ENCODE measurements around the gene SFXN3. TPM values are rescaled to one million over a fixed set of nuclear protein-coding genes. Genes with fewer than 3 reads are reported as not detected.
A peak's percentile ranks its signal among the peaks of the same experiment; 100 is the strongest.

SFXN3 gene
- total and polyA plus RNA-seq, 2 of the 13 experiments (the other 11 are each of a cell fraction or from before 2014, with no cell fraction given): 16.8 to 71.5 TPM

DNA sequence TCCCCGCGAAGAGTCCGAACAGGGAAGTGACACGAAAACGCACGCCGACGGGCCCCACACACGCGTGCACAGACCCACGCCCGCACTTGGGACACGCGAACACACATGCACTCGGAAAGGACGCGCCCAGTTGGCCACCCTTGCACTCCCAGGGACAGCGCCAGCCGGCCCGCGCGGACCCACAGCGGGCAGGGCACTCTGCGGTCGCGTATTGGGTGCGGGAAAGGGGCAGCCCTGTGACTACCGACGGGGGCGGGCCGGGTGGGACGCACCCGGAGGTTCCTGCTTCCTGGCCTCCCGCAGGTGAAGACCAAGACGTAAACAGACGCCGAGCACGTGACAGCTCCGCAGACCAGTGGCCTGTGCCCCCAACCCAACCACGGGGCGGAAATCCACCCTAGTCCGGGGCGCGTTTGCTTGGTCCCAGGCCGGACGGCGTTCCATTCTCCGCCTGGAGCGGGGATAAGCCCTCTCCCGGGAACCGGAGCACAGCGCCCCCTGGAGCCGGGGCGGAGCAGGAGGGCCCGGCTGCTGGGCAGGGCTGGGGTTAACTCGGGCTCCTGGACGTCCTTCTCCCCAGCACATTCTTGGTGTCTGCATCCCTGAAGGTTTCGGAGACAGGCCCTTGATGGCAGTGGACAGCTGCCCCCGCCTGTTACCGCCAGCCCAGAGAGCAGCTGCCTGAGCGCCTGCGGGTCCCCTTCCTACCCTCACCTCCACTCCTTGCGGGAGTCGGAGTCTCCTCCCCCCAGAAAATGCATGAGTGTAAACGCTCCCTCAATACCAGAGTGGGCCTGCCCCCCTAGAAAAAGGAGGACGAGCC lies 33.5 kb upstream of the SFXN3 start (continued):
- TF ChIP-seq NONO (IDR thresholded peaks at IDR 0.05) (no peak), NONO (CRISPR knock-in tag; conservative IDR thresholded peaks at IDR 0.05) (peak; percentile 76), ZNF34 (CRISPR knock-in tag; IDR thresholded peaks at IDR 0.05; ENCODE audit: borderline replicate concordance) (peak; percentile 76; the same call in 1 of the 2 replicates), STAG1 (CRISPR knock-in tag; IDR thresholded peaks at IDR 0.05) (peak; percentile 21; the same call in 1 of the 2 replicates), ZFP1 (CRISPR knock-in tag; IDR thresholded peaks at IDR 0.05) (no peak), SALL2 (CRISPR knock-in tag; IDR thresholded peaks at IDR 0.05) (no peak), ZNF446 (CRISPR knock-in tag; IDR thresholded peaks at IDR 0.05) (no peak), BHLHE40 (IDR thresholded peaks at IDR 0.05; ENCODE audit: low read length) (no peak), RBM39 (IDR thresholded peaks at IDR 0.05; ENCODE audit: low read depth, low read length, poor library complexity, severe bottlenecking) (no peak), PRMT3 (CRISPR knock-in tag; IDR thresholded peaks at IDR 0.05; ENCODE audit: borderline replicate concordance, low read depth) (no peak), SIX1 (CRISPR knock-in tag; IDR thresholded peaks at IDR 0.05; ENCODE audit: borderline replicate concordance) (no peak), TBX2 (CRISPR knock-in tag; IDR thresholded peaks at IDR 0.05; ENCODE audit: borderline replicate concordance) (peak; percentile 40; the same call in 1 of the 2 replicates), TAF1 (CRISPR knock-in tag; IDR thresholded peaks at IDR 0.05) (peak; percentile 52; the same call in 1 of the 2 replicates), ZNF136 (CRISPR knock-in tag; IDR thresholded peaks at IDR 0.05; ENCODE audit: low read depth) (no peak)
- TF ChIP-seq, protein P1, sequence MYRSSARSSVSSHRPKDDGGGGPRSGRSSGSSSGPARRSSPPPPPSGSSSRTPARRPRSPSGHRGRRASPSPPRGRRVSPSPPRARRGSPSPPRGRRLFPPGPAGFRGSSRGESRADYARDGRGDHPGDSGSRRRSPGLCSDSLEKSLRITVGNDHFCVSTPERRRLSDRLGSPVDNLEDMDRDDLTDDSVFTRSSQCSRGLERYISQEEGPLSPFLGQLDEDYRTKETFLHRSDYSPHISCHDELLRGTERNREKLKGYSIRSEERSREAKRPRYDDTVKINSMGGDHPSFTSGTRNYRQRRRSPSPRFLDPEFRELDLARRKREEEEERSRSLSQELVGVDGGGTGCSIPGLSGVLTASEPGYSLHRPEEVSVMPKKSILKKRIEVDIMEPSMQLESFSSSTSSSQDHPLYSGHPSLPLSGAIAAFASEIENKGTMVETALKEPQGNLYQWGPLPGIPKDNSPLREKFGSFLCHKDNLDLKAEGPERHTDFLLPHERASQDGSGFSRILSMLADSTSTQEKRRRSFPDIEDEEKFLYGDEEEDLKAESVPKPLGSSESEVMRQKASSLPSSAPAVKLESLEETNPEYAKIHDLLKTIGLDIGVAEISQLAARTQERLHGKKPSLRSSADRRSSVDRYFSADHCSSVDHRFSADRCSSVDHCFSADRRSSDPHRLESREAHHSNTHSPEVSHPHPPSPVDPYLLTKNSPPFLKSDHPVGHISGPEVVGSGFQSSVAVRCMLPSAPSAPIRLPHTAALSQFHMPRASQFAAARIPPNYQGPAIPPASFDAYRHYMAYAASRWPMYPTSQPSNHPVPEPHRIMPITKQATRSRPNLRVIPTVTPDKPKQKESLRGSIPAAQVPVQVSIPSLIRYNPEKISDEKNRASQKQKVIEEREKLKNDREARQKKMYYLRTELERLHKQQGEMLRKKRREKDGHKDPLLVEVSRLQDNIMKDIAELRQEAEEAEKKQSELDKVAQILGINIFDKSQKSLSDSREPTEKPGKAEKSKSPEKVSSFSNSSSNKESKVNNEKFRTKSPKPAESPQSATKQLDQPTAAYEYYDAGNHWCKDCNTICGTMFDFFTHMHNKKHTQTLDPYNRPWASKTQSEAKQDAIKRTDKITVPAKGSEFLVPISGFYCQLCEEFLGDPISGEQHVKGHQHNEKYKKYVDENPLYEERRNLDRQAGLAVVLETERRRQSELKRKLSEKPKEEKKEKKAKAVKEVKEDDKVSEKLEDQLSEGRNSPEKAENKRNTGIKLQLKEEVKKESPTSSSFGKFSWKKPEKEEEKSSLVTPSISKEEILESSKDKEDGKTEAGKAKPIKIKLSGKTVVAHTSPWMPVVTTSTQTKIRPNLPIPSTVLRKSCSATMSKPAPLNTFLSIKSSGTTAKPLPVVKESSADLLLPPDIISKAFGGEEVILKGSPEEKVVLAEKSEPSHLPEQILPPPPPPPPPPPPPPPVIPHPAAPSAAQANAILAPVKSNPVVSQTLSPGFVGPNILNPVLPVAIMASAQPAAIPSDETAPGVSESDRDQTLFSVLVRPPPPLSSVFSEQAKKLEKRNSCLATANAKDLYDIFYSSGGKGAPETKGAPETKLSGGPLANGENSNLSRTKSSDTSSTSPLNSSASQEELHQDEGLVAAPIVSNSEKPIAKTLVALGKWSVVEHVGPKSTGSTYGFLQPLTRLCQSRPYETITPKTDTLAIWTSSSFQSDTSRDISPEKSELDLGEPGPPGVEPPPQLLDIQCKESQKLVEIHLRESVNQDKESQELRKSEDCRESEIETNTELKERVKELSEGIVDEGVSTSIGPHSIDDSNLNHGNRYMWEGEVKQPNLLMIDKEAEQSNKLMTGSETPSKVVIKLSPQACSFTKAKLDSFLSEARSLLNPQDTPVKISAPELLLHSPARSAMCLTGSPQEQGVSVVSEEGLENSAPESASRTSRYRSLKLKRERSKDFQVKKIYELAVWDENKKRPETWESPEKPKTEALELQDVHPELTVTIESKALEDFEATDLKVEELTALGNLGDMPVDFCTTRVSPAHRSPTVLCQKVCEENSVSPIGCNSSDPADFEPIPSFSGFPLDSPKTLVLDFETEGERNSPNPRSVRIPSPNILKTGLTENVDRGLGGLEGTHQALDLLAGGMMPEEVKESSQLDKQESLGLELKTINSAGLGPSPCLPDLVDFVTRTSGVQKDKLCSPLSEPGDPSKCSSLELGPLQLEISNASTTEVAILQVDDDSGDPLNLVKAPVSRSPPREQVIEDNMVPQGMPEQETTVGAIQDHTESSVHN (CRISPR knock-in tag; IDR thresholded peaks at IDR 0.05): no peak
- TF ChIP-seq, protein P2, sequence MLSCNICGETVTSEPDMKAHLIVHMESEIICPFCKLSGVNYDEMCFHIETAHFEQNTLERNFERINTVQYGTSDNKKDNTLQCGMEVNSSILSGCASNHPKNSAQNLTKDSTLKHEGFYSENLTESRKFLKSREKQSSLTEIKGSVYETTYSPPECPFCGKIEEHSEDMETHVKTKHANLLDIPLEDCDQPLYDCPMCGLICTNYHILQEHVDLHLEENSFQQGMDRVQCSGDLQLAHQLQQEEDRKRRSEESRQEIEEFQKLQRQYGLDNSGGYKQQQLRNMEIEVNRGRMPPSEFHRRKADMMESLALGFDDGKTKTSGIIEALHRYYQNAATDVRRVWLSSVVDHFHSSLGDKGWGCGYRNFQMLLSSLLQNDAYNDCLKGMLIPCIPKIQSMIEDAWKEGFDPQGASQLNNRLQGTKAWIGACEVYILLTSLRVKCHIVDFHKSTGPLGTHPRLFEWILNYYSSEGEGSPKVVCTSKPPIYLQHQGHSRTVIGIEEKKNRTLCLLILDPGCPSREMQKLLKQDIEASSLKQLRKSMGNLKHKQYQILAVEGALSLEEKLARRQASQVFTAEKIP (CRISPR knock-in tag; IDR thresholded peaks at IDR 0.05; ENCODE audit: borderline replicate concordance): no peak
- TF ChIP-seq, protein P3, sequence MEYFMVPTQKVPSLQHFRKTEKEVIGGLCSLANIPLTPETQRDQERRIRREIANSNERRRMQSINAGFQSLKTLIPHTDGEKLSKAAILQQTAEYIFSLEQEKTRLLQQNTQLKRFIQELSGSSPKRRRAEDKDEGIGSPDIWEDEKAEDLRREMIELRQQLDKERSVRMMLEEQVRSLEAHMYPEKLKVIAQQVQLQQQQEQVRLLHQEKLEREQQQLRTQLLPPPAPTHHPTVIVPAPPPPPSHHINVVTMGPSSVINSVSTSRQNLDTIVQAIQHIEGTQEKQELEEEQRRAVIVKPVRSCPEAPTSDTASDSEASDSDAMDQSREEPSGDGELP (IDR thresholded peaks at IDR 0.05; ENCODE audit: borderline replicate concordance, low read depth): no peak
